ENCODE results near the gene TSPAN10.

TSPAN10 gene

DNA sequence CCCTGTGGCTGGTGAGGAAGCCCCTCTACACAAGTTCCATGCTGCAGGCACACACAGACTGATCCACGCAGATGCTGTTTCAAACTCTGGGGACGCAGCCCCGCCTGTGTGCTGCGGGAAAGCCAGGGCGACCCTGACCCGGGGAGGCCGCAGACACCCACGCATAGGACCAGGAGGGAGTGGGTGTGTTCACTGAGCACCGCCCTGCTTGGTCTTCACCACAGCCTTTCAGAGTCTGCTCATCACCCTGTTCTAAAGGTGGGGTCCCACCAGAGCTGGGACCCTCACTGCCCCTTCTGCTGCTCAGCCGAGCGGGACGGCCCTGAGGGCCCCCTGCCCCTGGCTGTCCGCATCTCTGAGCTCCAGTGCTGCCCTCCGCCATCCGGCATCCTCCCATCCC lies 7.5 kb downstream of the TSPAN10 start:
- Histone ChIP-seq H3K9ac (ENCODE audit: low read length) (no peak overlapping the region), H3K14ac (ENCODE audit: low read length) (no peak overlapping the region), H3K36me3 (ENCODE audit: control insufficient read depth in 1 of 2, insufficient read depth in 2 of 2, low read length in 2 of 2) (no peaks in the 10 kb centered on the region), H3K27me3 (ENCODE audit: insufficient read depth, low read length) (peaks cover 15% of the 10 kb centered on the region), H3K79me1 (ENCODE audit: low read length) (no peaks in the 10 kb centered on the region), H3K23ac (ENCODE audit: low read length) (no peak overlapping the region), H4K12ac (ENCODE audit: low read depth, low read length) (no peak overlapping the region), H3K18ac (ENCODE audit: low read length) (no peak overlapping the region), H4K8ac (ENCODE audit: low read depth, low read length) (no peak overlapping the region), H2BK5ac (ENCODE audit: low read depth, low read length, poor library complexity) (no peak overlapping the region), H3K27ac (ENCODE audit: low read depth, low read length) (no peak overlapping the region), H3K4me1 (ENCODE audit: control insufficient read depth in 1 of 2, insufficient read depth in 2 of 2, low read length in 2 of 2) (peaks cover 3 to 11% of the 10 kb centered on the region in 2 experiments), H4K91ac (ENCODE audit: low read depth, low read length) (no peak overlapping the region), H2BK12ac (ENCODE audit: low read length) (no peak overlapping the region), H2BK120ac (ENCODE audit: insufficient read depth, low read length, poor library complexity) (no peak overlapping the region), H3K4ac (ENCODE audit: low read depth, low read length) (no peak overlapping the region), H3K4me2 (ENCODE audit: low read length) (no peak overlapping the region), H3K79me2 (ENCODE audit: control insufficient read depth, insufficient read depth, low read length, poor library complexity) (no peaks in the 10 kb centered on the region), H3K4me3 (ENCODE audit: low read depth, low read length) (no peak overlapping the region), H2AK5ac (ENCODE audit: low read length) (no peak overlapping the region), H3K9me3 (ENCODE audit: insufficient read depth, low read depth, low read length) (peaks cover 9% of the 10 kb centered on the region), H2AFZ (ENCODE audit: insufficient read depth, low read length, poor library complexity) (no peak overlapping the region)
- WGBS (ENCODE audit: extremely low coverage, insufficient coverage, insufficient read length): no CpG with 5 or more reads among the region's 15 CpGs
- no peak for DNase-seq

DNA sequence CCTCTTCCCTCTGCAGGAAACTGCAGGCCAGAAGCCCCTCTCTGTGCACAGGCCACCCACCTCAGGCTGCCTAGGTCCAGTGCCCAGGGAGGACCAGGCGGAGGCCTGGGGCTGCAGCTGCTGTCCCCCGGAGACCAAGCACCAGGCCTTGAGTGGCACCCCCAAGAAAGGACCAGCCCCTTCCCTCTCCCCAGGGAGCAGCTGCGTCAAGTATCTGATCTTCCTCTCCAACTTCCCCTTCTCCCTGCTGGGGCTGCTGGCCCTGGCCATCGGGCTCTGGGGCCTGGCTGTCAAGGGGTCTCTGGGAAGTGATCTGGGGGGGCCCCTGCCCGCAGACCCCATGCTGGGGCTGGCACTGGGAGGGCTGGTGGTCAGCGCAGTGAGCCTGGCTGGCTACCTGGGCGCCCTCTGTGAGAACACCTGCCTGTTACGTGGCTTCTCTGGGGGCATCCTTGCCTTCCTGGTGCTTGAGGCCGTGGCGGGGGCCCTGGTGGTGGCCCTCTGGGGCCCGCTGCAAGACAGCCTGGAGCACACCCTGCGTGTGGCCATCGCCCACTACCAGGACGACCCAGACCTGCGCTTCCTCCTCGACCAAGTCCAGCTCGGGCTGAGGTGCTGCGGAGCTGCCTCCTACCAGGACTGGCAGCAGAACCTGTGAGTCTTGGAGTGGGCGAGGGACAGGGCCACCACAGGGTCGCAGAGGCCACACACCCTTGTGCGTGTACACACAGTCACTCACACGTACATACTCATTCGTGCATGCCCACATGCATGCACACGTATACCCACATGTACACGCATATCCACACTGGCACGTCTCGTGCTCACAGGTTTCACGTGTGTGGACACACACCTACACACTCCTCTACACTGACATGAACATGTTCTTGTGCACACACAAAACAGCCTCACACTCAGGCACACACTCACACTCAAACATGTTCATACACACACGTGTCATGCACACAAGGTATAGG lies 8.3 kb downstream of the TSPAN10 start:
- no peaks in the 10 kb centered on the region for H3K36me3 ChIP-seq (ENCODE audit: control insufficient read depth in 1 of 2, insufficient read depth in 2 of 2, low read length in 2 of 2)

DNA sequence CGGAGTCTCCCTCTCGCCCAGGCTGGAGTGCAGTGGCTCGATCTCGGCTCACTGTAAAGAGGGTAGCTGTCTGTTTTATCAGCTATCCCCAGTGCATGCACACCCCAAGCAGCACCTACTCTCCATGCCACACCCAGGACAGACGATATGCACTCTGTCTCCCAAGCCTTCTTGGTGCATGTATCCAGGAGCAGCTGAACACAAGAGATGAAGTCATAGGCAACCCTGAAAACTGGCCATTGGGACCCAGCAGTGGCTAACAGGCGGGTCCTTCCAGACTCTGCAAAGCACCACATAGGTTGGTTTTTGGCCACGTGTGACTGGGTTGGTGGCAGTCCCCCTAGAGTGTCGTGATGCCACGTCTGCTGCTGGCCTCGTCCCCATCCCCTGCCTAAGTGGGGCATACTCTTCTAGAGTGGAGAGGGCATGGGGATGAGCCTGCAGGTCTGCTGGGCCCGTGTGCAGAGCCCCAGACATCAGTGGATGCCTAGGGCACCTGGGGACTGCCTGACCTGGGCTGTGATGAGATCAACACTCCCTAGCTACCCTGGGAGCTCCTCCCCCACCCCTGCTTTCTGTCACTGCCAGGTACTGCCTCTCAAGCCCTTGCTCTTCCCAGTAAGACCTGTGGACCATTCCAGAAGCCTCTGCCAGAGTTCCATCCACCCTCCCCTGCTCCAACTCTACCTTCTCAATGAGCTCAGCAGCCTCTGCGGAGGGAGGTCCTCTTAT lies 10.0 kb downstream of the TSPAN10 start:
- H2AFZ ChIP-seq (ENCODE audit: insufficient read depth, low read length, poor library complexity): no peak overlapping the region
- H4K12ac ChIP-seq (ENCODE audit: low read depth, low read length): no peak overlapping the region
- no peak overlapping the region for H3K23ac ChIP-seq (ENCODE audit: low read length)
- H2AK5ac ChIP-seq (ENCODE audit: low read length): no peak overlapping the region
- no peak overlapping the region for H3K18ac ChIP-seq (ENCODE audit: low read length)
- no peaks in the 10 kb centered on the region for H3K36me3 ChIP-seq (ENCODE audit: control insufficient read depth in 1 of 2, insufficient read depth in 2 of 2, low read length in 2 of 2)
- DNase-seq: no peak
- H3K9me3 ChIP-seq (ENCODE audit: insufficient read depth, low read depth, low read length): peaks cover 16% of the 10 kb centered on the region
- H2BK12ac ChIP-seq (ENCODE audit: low read length): no peak overlapping the region
- WGBS (ENCODE audit: extremely low coverage, insufficient coverage, insufficient read length): no CpG with 5 or more reads among the region's 12 CpGs
- H2BK5ac ChIP-seq (ENCODE audit: low read depth, low read length, poor library complexity): no peak overlapping the region
- H4K8ac ChIP-seq (ENCODE audit: low read depth, low read length): no peak overlapping the region
- H3K4me1 ChIP-seq (ENCODE audit: control insufficient read depth in 1 of 2, insufficient read depth in 2 of 2, low read length in 2 of 2): peaks cover 0 to 8% of the 10 kb centered on the region in 2 experiments
- no peak overlapping the region for H4K91ac ChIP-seq (ENCODE audit: low read depth, low read length)
- no peaks in the 10 kb centered on the region for H3K79me1 ChIP-seq (ENCODE audit: low read length)
- H3K14ac ChIP-seq (ENCODE audit: low read length): no peak overlapping the region
- no peak overlapping the region for H3K4ac ChIP-seq (ENCODE audit: low read depth, low read length)
- H3K27ac ChIP-seq (ENCODE audit: low read depth, low read length): no peak overlapping the region
- no peak overlapping the region for H2BK120ac ChIP-seq (ENCODE audit: insufficient read depth, low read length, poor library complexity)
- no peak overlapping the region for H3K4me2 ChIP-seq (ENCODE audit: low read length)
- H3K79me2 ChIP-seq (ENCODE audit: control insufficient read depth, insufficient read depth, low read length, poor library complexity): no peaks in the 10 kb centered on the region
- H3K27me3 ChIP-seq (ENCODE audit: insufficient read depth, low read length): peaks cover 15% of the 10 kb centered on the region
- no peak overlapping the region for H3K9ac ChIP-seq (ENCODE audit: low read length)
- no peak overlapping the region for H3K4me3 ChIP-seq (ENCODE audit: low read depth, low read length)

More for the DNA sequence above, 8.3 kb downstream of the TSPAN10 start:
- Histone ChIP-seq H3K79me1 (ENCODE audit: low read length) (no peaks in the 10 kb centered on the region), H2BK120ac (ENCODE audit: insufficient read depth, low read length, poor library complexity) (no peak overlapping the region), H3K4me1 (ENCODE audit: control insufficient read depth in 1 of 2, insufficient read depth in 2 of 2, low read length in 2 of 2) (peaks cover 3 to 11% of the 10 kb centered on the region in 2 experiments), H2AK5ac (ENCODE audit: low read length) (no peak overlapping the region), H2BK5ac (ENCODE audit: low read depth, low read length, poor library complexity) (no peak overlapping the region), H3K18ac (ENCODE audit: low read length) (no peak overlapping the region), H3K9me3 (ENCODE audit: insufficient read depth, low read depth, low read length) (peaks cover 12% of the 10 kb centered on the region), H3K27ac (ENCODE audit: low read depth, low read length) (no peak overlapping the region), H3K4me3 (ENCODE audit: low read depth, low read length) (no peak overlapping the region), H4K91ac (ENCODE audit: low read depth, low read length) (no peak overlapping the region), H4K8ac (ENCODE audit: low read depth, low read length) (no peak overlapping the region), H3K27me3 (ENCODE audit: insufficient read depth, low read length) (peaks cover 15% of the 10 kb centered on the region), H3K4ac (ENCODE audit: low read depth, low read length) (no peak overlapping the region), H3K4me2 (ENCODE audit: low read length) (no peak overlapping the region), H3K79me2 (ENCODE audit: control insufficient read depth, insufficient read depth, low read length, poor library complexity) (no peaks in the 10 kb centered on the region), H2BK12ac (ENCODE audit: low read length) (no peak overlapping the region), H4K12ac (ENCODE audit: low read depth, low read length) (no peak overlapping the region), H2AFZ (ENCODE audit: insufficient read depth, low read length, poor library complexity) (no peak overlapping the region), H3K9ac (ENCODE audit: low read length) (no peak overlapping the region), H3K23ac (ENCODE audit: low read length) (peak overlapping the region; percentile 35), H3K14ac (ENCODE audit: low read length) (no peak overlapping the region)
- no peak for DNase-seq
- no CpG with 5 or more reads among the region's 29 CpGs for WGBS (ENCODE audit: extremely low coverage, insufficient coverage, insufficient read length)

DNA sequence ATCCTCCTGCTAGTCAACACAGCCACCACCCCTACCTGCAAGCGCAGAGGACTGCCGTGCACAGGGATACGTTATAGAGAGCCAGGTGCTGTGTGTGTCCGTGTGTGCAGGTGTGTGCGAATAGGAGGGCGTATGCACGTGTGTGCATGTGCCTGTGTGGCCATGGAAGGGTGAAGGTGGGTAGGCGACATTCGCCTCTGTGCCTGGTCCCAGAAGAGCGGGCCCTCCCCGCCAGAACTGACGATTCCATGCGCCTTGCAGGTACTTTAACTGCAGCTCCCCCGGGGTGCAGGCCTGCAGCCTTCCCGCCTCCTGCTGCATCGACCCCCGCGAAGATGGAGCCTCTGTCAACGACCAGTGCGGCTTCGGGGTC lies 10.6 kb downstream of the TSPAN10 start:
- Histone ChIP-seq H2AFZ (ENCODE audit: insufficient read depth, low read length, poor library complexity) (no peak overlapping the region), H4K91ac (ENCODE audit: low read depth, low read length) (no peak overlapping the region), H2BK5ac (ENCODE audit: low read depth, low read length, poor library complexity) (no peak overlapping the region), H3K4me3 (ENCODE audit: low read depth, low read length) (no peak overlapping the region), H3K18ac (ENCODE audit: low read length) (no peak overlapping the region), H3K4me2 (ENCODE audit: low read length) (no peak overlapping the region), H3K9ac (ENCODE audit: low read length) (no peak overlapping the region), H2AK5ac (ENCODE audit: low read length) (no peak overlapping the region), H3K4ac (ENCODE audit: low read depth, low read length) (no peak overlapping the region), H2BK120ac (ENCODE audit: insufficient read depth, low read length, poor library complexity) (no peak overlapping the region), H3K9me3 (ENCODE audit: insufficient read depth, low read depth, low read length) (peaks cover 17% of the 10 kb centered on the region), H3K27ac (ENCODE audit: low read depth, low read length) (no peak overlapping the region), H3K79me2 (ENCODE audit: control insufficient read depth, insufficient read depth, low read length, poor library complexity) (no peaks in the 10 kb centered on the region), H3K14ac (ENCODE audit: low read length) (no peak overlapping the region), H4K12ac (ENCODE audit: low read depth, low read length) (no peak overlapping the region), H3K27me3 (ENCODE audit: insufficient read depth, low read length) (peaks cover 15% of the 10 kb centered on the region), H3K23ac (ENCODE audit: low read length) (no peak overlapping the region), H2BK12ac (ENCODE audit: low read length) (no peak overlapping the region), H3K79me1 (ENCODE audit: low read length) (no peaks in the 10 kb centered on the region), H3K36me3 (ENCODE audit: control insufficient read depth in 1 of 2, insufficient read depth in 2 of 2, low read length in 2 of 2) (no peaks in the 10 kb centered on the region), H3K4me1 (ENCODE audit: control insufficient read depth in 1 of 2, insufficient read depth in 2 of 2, low read length in 2 of 2) (peaks cover 0 to 2% of the 10 kb centered on the region in 2 experiments), H4K8ac (ENCODE audit: low read depth, low read length) (no peak overlapping the region)
- WGBS (ENCODE audit: extremely low coverage, insufficient coverage, insufficient read length): no CpG with 5 or more reads among the region's 21 CpGs
- no peak for DNase-seq
